GM21737 (cell line): ENCODE results near the gene ZYG11B.
"Not testable (repeated sequence)": the region's sequence is repeated elsewhere in the genome, so short reads cannot be mapped to it uniquely, and the experiment has no call there.

ENCODE experiments used
- ATAC-seq: cut with Tn5 transposase; IDR thresholded peaks from one replicate; pipeline ENCODE4 v1.9.1; 2021; ENCODE audit warnings: mild to moderate bottlenecking, moderate library complexity; ENCODE audit not compliant: unreplicated experiment

The ZYG11B gene

GRCh38 chr1:52726265-52727113 lies at the start of gene ZYG11B:
Gene ZYG11B (plus strand): TSS chr1:52726453. CDS start chr1:52726654, 201 bp downstream.
- ATAC-seq: peak; percentile 91

GRCh38 chr1:52677076-52677806 lies 49.0 kb upstream of the ZYG11B start:
- no peak for ATAC-seq

- ATAC-seq: no peak
Observed at GRCh38 chr1:52679048-52679447, 47.2 kb upstream of the ZYG11B start.

- no peak for ATAC-seq
Observed at GRCh38 chr1:52679498-52679897, 46.8 kb upstream of the ZYG11B start.

- no peak for ATAC-seq
Observed at GRCh38 chr1:52680353-52680752, 45.9 kb upstream of the ZYG11B start.

DNA sequence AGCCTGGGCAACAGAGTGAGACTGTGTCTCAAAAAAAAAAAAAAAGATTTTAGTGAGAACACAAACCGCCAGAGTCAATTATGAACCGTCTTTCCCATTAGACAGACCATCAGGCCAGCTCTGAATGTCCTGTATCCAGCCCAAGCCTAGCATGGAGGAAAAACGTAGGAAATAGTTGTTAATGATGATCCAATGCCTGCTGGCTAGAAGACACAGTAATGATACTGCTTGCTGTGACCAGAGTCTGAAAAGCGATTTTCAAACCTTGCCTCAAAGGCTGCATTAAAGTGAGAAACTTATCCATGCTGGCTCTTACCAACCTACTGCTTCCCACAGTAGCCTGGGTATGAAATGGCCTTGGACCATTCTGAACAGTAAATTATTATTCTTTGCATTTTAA lies 45.1 kb upstream of the ZYG11B start:
- ATAC-seq: no peak

DNA sequence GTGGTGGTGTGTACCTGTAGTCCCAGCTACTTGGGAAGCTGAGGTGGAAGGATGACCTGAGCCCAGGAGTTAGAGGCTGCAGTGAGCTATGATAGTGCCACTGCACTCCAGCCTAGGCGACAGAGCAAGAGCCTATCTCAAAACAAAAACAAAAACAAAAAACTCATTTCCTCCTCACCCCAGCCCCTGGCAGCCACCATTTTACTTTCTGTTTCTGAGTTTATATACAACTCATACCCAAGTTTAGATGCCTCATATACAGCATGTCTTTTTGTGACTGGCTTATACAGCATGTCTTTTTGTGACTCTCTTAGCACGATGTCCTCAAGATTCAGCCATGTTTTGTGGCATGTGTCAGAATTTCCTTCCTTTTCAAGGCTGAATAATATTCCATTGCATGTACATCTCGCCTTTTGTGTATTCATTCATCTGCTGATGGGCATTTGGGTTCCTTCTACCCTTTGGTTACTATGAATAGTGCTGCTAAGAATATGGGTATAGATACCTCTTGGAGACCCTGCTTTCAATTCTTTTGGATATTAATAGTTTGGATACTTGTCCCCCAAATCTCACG lies 42.8 kb upstream of the ZYG11B start:
- no peak for ATAC-seq

GRCh38 chr1:52684545-52684944 lies 41.7 kb upstream of the ZYG11B start:
- ATAC-seq: no peak

- ATAC-seq: peak; percentile 85
Observed at GRCh38 chr1:52686261-52686751, 39.9 kb upstream of the ZYG11B start.

GRCh38 chr1:52686830-52687229 lies 39.4 kb upstream of the ZYG11B start:
- ATAC-seq: no peak

GRCh38 chr1:52691821-52692220 lies 34.4 kb upstream of the ZYG11B start:
- no peak for ATAC-seq

- ATAC-seq: no peak
Observed at GRCh38 chr1:52692697-52693096, 33.6 kb upstream of the ZYG11B start.

GRCh38 chr1:52693351-52693750 lies 32.9 kb upstream of the ZYG11B start:
- not testable (repeated sequence) for ATAC-seq

DNA sequence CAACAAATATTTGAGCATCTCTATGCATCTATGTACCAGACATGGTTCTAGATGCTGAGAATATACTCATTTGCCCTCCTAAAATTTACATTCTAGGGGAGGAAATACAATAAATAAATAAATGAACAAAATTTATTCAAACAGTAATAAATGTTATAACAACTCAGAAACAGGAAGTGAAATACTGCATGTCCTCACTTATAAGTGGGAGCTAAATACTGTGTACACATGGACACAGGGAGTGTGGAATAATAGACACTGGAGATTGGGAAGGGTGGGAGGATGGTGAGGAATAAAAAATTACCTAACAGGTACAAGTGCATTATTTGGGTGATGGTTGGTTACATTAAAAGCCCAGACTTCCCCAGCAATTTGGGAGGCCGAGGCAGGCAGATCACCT lies 32.4 kb upstream of the ZYG11B start:
- ATAC-seq: no peak

DNA sequence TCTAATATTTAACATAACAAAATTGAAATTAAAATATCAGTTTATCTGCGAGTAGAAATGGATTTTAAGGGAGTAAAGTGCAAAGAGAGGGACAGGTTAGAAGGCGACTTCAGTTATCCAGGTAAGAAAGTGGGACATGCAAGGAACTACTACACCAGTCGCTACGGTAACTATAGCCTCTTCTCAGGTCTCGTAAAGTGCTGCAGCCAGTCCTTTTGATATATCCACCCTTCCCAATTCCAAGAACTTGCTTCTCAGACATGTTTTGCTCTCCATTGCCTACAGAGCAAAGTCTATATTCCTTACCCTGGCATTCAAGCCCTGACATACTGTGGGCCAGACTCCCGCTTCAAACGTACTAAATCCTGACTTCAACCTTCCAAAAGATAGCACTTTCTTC lies 30.6 kb upstream of the ZYG11B start:
- ATAC-seq: no peak

- ATAC-seq: peak; percentile 43
Observed at GRCh38 chr1:52697795-52698674, 28.2 kb upstream of the ZYG11B start, which contains the start of gene COA7. Gene COA7 (minus strand): TSS chr1:52698347. CDS start chr1:52698326, 21 bp downstream.

DNA sequence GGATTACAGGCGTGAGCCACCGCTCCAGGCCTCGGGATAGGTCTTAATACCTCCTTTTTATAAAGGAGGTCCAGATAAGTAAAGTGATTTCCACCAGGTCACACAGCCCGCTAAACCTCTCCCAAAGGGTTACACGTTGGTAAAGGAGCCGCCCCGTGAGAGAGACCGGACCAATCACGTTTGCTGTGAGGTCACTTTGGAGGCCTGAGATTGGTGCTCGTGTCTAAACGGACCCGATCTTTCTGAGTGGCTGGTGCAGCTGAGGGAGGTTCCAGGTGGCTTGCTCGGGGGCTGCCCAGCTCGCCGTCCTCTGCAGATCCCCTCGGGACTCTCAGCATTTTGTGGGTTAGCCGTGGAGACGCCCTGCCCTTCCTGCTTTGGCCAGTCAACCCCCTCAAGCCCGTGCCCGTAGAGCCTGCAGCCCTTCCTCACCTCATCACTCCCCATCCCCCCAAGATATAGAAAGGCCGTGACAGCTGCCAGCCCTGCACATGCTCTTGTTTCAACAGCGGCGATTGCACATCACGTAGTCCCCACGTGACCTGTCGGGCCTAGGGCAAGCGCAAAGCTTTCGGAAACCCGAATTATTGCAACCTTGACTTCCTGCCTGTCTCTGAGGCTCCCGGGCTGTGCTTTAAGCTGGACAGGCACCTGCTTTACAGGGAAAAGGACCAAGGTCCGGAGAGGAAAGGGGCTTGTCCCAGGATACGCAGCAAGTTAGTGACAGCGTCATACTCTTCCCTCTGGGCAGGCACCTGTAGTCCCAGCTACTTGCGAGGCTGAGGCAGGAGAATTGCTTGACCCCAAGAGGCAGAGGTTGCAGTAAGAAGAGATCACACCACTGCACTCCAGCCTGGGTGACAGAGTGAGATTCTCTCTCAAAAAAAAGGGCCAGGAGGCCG lies 23.1 kb upstream of the ZYG11B start:
- peak; percentile 86 for ATAC-seq

DNA sequence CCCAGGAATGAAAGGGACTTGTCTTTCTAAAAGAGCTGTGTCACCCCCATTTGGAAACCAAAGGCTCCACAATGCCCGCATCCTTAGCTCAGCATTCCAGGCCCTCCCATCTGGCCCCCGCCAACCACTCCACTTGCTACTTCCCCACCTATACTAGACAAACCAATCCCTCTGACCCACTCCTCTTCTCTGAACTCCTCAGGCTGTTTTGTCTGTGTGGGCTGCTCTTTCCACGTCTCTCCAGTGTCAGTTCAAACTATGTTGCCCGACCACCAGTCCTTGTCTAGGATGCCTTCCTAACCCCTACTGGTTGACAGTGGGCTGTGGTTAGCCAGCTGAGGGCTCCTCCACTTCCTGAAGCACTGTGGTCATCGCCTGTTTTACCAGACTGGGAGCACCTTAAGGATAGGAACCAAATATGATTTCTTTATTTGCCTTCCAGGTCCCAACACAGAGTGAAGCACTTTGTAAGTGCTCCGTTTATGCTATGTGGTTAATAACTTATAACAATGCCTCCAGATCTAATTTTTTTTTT lies 20.1 kb upstream of the ZYG11B start:
- no peak for ATAC-seq
